GM21528 (cell line): Measurements from ENCODE around the gene RABGAP1.
A peak's percentile ranks its signal among the peaks of the same experiment; 100 is the strongest.
"Not testable (repeated sequence)": the region's sequence is repeated elsewhere in the genome, so short reads cannot be mapped to it uniquely, and the experiment has no call there.

Source experiments
- ATAC-seq: cut with Tn5 transposase; IDR thresholded peaks from one replicate; pipeline ENCODE4 v1.9.1; 2021; ENCODE audit warnings: mild to moderate bottlenecking, moderate library complexity; ENCODE audit not compliant: unreplicated experiment, low FRiP score

Gene RABGAP1

DNA sequence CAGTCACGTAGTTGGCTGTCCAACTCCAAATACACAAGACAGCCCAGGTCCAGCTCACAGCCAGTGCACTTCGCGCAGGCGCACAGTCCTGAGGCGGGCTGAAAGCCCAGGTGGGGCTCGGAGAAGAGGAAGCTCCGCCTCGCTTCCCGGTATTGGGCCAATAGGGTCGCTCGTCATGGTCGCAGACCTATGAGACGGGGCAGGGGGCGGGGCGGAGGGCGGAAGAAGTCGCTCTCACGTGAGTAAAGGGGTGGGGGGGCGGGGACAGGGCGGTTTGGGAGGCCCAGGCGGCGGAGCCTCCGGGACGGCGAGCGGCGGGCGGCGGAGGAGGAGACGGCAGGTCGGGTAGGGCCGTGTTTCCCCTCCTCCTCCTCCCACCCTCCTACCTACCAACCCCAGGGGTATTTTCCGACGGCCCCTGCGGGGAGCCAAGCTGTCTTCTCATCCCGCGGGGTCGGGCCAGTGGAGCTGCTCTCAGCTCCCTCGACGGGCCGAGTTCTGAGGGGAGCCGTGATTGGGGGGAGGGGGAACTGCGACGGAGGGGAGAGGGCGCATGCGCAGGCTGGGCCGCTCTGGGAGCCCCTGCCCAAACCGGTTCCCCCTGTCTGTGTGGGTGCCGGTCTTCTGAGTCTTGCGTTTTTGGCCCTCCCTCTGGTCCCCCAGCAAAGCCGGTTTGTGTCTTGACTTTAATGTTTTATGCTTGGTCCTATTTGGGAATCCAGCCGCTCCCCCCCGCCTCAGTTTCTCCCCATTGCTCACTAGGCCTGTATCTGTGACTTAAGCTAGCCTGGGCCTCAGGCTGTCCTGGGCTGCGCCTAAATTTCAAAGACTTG lies at the start of gene RABGAP1:
Gene RABGAP1 (plus strand): TSS at position 272 of the 833 bp plus-strand sequence. CDS start 16,040 bp downstream, outside the sequence.
- ATAC-seq, result peak; percentile 95

DNA sequence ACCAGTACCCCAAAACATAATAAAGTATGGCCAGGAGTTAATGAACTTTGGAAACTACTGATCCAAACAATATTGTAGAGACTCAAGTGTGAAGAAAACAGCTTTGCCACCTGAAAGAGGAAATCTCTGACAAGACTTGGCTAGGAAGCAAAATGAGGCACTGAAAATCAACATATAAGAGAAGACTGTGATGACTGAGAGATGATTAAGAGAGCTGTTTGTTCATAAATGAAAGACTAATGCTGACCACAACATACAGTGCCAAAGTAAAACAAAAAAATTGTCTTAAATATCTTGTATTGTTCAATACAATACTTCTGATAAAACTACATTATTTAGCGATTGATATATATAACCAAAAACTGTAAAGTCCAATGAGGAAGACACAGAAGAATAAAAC lies 42.9 kb upstream of the RABGAP1 start:
- ATAC-seq, result no peak

GRCh38 chr9:122900791-122901190 lies 40.0 kb upstream of the RABGAP1 start:
- no peak for ATAC-seq

- ATAC-seq, result peak; percentile 39
These were observed 36.4 kb upstream of the RABGAP1 start for GRCh38 chr9:122904466-122904822.

- peak; percentile 89 for ATAC-seq
These were observed 35.8 kb upstream of the RABGAP1 start, which contains the start of gene RC3H2 for GRCh38 chr9:122904823-122905710. TSS of gene RC3H2 (minus strand) at chr9:122905359. CDS start at chr9:122897509, 7,850 bp downstream.

DNA sequence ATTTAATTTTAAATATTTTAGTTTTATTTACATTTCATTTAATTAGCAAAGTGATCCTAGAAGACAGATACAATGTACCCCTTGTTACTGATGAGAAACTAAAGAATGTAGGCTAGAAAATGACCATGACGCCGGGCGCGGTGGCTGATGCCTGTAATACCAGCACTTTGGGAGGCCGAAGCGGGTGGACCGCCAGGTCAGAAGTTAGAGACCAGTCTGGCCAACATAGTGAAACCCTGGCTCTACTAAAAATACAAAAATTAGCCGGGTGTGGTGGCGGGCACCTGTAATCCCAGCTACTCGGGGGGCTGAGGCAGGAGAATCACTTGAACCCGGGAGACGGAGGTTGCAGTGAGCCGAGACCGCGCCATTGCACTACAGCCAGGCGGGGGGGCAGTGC lies 34.7 kb upstream of the RABGAP1 start:
- not testable (repeated sequence) for ATAC-seq

DNA sequence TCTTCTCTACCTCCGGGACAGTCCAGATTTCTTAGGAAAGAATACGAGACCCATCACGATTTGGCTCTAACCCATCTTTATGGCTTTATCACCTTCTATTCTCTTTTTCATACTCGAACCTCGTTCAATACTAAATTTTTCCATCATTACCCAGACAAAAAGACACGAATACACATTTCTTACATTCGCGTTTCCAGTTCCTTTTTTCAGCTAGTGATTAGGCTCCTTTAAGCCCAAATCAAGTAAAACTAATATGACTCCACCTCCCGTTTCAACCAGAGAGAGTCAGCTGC lies 28.2 kb upstream of the RABGAP1 start:
- ATAC-seq, result no peak

GRCh38 chr9:122912964-122913673 lies 27.7 kb upstream of the RABGAP1 start, which contains the start of gene ZBTB6:
TSS of gene ZBTB6 (minus strand) at chr9:122913323. CDS start at chr9:122912072, 1,251 bp downstream.
- ATAC-seq, result peak; percentile 98

- ATAC-seq, result no peak
These were observed 22.5 kb upstream of the RABGAP1 start for GRCh38 chr9:122918310-122918709.

- no peak for ATAC-seq
These were observed 18.1 kb upstream of the RABGAP1 start for GRCh38 chr9:122922713-122923112.

DNA sequence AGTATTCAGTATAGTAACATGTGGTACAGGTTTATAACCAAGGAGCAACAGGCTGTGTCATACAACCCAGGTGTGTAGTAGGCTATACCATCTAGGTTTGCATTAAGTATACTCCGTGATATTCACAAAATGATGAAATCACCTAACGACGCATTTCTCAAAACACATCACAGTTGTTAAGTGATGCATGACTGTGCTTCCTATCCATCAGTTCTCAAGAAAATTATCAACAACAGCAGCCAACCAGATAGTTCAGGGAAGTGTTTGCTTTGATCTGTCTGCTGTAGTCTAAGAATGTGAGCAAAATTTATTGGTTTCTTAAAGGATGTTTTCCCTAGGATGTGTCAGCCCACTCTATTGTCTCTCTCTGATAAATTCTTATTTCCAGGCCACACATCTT lies 16.9 kb upstream of the RABGAP1 start:
- ATAC-seq, result no peak

GRCh38 chr9:122929796-122930354 lies 10.9 kb upstream of the RABGAP1 start:
- no peak for ATAC-seq

DNA sequence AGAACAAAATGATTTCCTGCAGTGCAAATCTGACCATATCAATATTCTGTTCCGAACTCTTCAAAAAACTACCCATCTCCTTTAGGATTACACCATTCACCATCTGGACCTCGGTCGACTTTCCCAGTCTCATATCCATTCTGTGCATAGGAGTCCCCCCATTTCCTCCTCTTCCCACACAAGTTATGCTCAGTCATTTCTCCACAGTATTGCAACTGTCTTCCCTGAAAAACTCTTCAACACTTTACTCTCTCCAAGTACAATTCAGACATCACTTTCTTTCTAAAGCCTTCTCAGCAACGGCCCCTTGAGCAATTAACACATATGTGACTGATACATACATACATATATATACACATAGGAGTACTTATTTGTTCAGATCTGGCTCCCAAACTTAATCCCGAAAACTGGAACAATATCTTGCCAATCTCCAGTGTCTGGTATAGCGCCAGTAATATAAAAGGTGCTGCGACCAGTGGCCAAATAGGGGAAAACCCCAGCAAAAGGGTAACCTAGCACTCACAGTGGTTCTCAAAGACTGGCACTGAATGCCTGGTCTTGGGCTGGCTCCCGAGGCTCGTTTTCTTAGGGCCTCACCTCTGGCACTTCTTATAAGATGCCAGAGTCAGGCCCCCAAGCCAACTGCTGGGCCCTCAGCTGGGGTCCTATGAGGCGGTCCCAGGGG lies 10.1 kb upstream of the RABGAP1 start:
- ATAC-seq, result no peak

DNA sequence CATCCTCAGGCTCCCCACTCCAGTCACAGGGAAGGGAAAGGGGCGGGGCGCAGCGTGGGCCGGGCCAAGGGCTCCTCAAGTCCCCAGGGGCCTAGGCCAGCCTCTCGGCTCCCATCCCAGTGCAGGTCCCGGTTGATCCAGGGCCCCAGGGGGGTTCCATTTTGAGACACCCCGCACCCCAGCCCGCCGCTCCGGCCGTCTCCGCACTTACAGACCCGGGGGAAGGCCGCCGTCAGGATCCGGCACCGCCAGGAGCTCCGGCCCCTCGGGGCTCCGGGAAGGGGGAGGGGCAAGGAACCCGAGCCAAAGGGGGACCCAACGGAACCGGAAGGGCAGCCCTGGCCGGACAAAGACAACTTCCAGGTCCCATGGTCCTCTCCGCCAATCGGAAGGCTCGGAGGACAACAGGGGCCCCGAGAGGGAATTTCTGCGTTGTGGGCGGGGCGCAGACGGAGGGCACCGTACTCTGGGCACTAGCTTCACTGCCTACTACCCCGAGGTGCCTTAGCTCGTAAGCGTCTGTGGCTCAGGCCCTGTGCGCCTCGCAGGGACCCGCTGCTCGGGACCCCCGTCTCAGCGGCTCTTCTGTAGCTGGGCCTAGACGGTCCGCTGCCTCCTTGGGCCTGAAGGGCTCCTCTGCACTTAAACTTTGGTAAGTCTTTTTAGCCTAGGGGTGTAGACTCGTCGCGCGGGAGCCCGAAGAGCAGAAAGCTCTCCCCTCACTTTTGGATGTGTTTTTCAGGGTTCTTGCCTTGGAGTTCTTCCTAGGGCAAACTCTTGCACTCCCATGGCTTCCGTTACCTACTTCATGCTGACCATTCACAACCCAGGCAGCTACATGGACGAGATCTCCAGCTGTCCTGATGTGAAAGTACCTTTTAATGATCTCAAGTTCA lies 9.3 kb upstream of the RABGAP1 start, which contains the start of gene ZBTB26:
Gene ZBTB26 (minus strand): TSS at position 287 of the 896 bp plus-strand sequence. CDS start 11,578 bp downstream, outside the sequence.
- peak; percentile 96 for ATAC-seq

DNA sequence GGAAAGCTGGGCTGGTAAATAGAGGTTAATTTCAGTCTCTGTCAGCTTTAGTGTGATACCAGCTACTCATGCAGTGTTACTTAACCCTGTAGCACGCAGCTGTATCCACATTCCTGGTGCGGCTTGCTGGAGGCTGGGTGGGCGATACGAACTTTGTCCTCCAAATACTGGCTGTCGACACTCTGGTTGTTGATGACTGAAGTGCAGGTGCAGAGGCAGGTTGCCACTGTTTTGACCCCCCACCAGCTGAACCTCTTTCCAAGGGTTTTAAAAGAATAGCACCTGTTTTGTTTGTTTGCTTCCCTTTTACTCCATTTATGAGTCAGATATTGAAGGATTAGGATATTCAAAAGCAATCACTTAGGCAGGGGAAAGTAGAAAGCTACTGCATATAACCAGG lies 4.4 kb upstream of the RABGAP1 start:
- no peak for ATAC-seq

DNA sequence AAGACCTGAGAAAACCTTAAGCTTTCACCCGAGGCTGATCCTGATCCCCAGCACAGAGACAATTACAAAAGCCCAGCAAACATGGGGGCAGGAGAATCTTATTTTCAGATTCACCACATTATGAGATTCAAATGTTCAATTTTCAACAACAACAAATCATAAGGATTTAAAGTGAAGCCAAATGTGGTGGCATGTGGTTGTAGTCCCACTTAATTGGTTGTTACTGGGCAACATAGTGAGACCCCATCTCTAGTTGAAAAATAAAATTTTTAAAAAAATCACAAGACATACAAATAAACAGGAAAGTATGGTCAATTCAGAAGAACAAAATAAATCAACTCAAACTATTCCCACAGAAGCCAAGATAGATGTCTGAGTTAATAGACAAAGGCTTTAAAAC lies 3.9 kb upstream of the RABGAP1 start:
- no peak for ATAC-seq

DNA sequence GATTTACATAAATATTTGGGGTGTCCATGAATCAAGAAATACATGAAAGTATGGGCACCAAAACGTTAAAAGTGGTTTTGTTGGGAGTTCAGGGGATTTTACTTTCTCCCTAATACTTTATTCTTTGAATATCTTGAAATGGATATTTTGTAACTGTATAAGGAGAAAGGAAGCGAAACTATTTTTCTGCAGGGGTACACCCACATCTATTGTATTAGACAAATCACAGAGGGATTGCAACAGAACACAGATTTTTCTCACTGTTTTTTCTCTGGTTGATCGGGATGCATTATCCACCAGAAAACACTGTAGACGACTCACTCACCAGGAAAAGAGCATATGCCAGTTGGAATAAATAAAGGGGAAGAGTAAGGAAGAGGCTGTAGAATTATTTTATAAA lies 1.2 kb upstream of the RABGAP1 start:
- ATAC-seq, result no peak

- ATAC-seq, result no peak
These were observed 419 bp upstream of the RABGAP1 start for GRCh38 chr9:122940454-122940748.
